Stimulated activated CD8-positive, alpha-beta memory T cell treated with anti-CD3 and anti-CD28 coated beads, Interleukin-7, amount 100 ng/mL, for 1 hour (primary cell): ENCODE results near the gene AMPD3.

Experiments used
- DNase-seq, 2 donors: peaks; one replicate each; pipeline ENCODE4 v3.0.0-alpha.2; 2020; ENCODE audit warnings: low read depth in 2 of 2

AMPD3 gene

DNA sequence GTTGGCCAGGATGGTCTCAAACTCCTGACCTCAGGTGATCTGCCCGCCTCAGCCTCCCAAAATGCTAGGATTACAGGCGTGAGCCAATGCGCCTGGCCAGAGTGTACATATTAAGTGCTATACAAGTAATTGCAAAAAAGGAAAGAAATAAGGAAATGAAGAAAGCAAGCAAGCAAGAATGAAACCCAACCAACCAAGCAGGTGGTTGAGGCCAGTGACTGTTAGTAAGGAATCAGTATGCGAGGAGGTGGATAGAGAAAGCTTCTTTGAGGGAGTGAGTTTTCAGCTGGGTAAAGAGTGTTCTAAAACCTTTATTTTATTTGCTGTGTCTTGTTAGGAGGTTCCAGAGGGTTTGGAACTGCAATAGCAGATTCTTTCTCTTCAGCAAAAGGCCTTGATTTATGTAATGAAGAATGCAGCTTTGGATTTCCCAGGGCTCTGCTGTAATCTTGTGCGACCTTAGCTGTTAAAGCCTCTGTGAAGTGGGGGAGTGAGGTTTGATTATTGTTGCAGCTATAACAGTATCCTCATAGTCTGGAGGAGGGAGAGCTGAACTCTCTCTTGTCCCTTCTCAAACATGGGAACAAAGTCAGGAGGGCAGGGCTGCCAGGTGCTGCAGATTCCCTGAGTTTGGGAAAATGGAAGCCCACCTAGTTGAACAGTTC, 5.7 kb downstream of the AMPD3 start:
- DNase-seq: no peak

DNA sequence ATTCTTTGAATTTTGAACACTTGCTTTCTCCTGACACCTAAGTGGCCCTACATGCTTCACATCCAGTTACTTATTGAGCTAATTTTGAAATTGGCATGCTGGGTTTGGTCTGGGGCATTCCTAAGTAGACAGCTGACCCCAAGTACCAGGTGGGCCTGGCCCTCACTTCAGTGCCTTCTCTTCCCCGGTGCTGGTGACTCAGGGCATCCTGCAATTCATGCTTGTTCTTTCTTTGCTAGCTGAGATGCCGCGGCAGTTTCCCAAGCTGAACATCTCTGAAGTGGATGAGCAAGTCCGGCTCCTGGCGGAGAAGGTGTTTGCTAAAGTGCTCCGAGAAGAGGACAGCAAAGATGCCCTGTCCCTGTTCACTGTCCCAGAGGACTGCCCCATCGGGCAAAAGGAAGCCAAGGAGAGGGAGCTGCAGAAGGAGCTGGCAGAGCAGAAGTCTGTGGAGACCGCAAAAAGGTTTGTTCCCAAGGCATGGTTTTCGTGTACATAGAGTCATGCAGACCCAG, 6.3 kb downstream of the AMPD3 start:
- DNase-seq: no peak

DNA sequence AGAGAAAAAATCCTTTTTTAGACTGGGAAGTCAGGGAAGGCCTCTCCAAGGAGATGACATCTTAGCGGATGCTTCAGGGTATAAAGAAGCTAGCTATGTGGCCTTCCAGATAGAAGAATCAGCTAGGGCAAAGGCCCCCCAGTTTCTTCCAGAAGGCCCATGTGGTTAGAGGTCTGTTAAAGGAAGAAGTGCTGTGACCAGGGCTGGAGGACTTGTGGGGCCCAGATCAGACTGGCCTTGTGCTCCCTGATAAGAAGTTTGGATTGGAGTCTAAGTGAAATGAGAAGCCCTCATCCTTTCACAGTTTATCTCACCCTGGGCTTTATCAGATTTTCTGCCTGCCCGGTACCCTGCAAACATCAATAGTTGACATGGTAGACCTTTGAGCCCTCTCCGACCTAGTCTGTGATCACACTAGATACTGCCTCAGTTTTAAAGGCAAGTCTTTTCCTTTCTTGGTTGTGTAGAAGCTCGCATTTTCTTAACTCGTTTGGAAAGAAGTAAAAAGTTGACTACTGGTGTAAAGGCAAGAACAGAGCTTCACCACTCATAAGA, 7.8 kb downstream of the AMPD3 start:
- no peak for DNase-seq

DNA sequence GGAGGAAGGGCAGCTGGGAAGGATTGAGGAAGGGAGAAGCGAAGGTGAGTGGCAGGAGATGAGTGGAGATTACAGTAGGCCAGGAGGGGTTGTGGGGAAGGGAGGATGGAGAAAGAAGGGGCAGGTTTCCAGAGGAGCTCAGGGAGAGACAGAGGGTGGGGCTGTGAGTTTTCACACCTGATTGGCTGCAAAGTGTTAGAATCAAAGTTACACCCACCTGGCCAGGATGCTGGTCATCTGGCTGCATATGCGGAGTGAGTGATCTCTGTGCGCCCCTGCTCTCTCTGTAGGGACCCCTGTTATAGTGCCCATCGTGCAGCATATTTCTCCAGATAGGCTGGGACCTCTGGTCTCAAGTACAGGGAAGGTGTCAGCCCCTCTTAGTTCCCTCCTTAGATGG, 18.3 kb downstream of the AMPD3 start:
- no peak for DNase-seq

DNA sequence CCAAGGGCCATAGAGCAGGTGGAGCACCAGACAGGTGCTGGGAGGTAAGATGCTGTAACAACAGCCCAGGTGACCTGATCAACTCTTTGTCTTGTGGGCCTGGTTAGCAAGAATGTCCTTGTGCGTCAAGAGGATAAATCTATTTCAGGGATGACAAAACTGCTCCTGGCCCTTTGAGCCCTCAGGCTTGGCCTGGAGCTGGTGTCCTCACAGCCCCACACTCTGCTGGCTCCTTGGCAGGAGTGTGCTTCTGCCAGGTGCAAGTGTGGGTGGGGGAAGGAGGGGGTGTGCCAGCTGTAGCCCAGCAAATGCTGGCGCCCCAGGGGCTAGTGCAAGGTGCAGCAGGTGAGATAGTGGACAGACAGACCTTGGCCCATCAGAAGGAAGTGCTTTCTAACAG, 19.5 kb downstream of the AMPD3 start:
- no peak for DNase-seq

DNA sequence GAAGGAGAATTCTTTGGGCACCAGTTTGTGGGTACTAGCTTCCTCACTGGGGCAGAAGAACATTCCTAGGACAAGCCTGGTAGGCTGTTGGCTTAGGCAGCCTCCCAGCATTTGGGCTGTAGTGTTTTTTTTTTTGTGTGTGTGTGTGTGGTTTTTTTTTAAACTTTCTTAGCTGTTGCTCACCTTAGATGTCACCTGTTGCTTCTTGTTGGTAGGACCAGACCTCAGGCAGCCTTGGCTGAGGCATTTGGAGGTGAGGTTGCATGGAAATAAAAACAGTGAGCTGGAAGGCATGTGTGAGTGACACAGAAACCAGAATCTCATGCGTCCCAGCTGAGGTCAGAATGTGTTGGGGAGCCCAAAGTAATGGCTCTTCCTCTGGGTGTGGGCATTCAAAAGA, 21.3 kb downstream of the AMPD3 start:
- DNase-seq: no peak

DNA sequence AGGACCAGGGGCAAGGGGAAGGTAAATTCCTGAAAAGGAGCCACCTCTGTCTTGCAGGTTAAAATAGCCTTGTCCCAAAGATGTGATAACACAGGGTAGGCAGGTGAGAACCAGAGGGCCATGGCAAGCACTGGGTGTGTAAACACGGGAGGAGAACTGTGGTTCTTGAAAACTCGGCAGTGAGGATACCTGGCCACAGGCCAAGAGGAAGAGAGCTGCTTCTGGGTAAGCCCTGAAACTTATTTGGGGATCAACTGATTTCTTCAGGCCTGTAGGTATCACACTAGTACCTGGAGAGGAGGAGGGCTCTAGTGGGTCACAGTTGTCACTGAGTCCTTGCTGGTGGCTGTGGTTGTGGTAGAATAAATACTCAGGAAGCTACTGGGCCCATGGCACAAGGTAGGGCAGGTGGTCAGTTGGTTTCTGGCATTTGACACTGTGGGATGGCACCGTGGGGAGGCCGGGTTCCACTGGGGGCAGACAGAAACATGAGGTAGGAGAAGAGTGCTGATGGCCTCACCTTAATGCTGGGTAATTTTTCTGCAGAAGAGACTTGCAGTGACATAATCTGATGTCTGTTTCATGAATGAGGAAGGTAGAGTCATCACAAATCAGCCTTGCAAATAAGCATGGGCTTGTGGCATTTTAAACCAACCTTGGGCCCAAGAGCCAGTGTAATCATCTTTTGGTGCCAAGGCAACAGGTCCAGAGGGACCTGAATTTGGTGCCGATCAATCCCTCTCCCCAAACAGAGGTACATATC, 22.0 kb downstream of the AMPD3 start:
- DNase-seq: no peak

DNA sequence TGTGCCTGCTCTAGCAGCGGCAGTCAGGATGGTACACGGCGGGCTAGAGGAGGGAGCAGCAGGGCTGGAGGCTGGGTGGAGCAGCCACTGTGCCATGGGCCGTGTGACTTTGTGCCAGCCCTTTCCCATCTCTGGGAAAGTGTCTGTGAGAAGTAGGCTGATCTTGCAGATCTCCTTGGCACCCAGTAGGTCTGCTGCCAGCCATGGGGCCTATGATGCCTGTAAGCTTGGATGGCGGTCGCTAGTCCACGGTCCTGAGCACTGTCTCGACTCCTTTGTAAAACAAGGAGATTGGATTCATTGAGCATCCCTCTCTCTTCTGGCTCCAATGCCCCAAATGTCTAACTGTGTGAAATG, 22.6 kb downstream of the AMPD3 start:
- no peak for DNase-seq

DNA sequence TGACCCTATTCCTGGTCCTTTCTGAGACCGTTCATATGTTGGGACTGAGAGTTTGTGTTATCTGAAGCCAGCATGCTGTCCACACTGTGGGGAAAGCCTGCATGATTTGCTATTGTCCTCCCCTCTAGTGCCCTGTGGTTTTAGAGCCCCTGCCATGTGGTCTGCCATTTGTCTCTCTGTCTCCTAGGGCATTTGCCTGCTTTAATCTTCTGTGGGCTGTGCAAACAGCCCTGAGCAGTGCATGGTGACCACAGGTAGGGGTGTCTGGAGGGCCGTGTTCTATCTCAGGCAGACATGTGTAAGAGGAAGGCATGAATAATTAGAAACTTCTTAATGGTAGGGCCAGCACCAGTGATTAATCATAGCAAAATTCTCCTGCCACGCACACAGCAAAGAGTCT, 23.0 kb downstream of the AMPD3 start:
- no peak for DNase-seq

DNA sequence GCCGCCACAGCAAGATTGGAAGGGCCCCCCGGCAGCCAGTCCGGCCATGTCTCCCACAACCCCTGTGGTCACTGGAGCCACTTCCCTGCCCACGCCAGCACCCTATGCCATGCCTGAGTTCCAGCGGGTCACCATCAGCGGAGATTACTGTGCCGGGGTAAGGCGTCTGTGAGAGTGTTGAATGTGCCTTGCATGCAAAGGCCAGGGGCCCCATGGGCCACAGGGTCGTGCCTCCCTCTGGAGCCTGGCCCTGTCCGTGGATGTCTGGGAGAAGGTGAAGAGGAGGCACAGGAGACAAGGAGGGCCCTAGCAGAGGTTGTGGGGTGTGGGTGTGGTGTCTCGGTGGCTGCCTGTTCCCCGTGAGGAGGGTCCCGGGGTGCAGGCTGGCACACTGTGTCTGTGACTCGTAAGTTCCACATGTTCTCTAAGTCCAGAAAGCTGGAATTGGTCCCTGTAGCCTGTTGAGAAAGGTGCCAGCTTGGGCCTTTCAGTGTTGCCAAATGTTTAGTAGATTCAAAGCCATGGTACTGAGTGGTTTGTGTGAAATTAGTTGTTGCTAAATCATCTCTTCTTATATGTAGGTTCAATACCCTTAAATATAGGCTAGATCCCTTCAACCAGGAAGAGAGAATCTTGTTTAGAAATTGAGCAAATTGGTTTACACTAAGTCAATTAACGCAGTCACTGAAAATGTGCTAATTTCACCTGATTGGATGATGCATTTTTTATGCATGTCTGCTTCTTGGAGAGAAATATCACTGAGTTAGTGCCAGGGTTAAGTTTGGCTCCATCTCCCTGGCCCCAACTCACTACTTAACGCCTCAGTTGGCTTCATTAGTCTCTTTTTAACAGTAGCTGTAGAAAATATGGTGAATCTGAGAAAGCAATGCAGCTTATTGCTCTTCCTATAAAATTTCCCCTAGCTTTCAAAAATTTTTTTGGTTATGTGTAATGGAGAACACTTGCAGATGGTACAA, 23.8 kb downstream of the AMPD3 start:
- DNase-seq: no peak

DNA sequence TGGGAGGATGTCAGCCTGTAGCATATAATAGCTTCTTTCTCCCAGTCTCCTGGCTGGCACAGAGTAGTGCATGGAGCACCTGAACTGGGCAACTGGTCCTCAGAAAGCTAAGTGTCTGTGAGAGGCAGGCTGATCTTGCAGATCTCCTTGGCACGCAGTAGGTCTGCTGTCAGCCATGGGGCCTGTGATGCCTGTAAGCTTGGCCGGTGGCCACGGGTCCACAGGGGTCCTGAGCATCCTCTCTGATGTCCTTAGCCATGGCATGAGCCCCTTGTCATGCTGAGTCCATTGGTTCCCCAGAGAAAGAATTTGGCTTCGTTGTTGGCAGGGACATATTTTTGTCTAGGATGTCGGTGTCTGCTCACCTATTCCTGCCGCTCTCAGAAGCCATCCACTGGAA, 25.0 kb downstream of the AMPD3 start:
- DNase-seq: no peak

DNA sequence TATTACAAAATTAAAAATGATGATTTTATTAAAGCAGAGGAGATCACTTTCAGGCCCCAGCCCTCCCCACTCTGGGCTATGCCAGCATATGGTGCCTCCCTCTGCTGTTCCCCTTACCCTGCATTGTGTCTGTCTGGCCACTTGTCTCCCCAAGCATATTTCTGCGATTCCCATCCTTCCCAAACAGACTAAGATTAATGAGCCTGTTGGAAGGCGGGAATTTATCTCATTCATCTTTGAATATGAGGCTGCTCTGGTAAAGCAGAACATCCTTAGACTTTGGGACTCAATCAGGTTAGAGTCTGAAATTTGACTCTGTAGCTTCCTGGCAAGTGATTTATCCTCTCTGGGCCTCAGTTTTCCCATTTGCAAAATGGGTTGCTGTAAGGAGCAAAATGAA, 25.7 kb downstream of the AMPD3 start:
- no peak for DNase-seq

DNA sequence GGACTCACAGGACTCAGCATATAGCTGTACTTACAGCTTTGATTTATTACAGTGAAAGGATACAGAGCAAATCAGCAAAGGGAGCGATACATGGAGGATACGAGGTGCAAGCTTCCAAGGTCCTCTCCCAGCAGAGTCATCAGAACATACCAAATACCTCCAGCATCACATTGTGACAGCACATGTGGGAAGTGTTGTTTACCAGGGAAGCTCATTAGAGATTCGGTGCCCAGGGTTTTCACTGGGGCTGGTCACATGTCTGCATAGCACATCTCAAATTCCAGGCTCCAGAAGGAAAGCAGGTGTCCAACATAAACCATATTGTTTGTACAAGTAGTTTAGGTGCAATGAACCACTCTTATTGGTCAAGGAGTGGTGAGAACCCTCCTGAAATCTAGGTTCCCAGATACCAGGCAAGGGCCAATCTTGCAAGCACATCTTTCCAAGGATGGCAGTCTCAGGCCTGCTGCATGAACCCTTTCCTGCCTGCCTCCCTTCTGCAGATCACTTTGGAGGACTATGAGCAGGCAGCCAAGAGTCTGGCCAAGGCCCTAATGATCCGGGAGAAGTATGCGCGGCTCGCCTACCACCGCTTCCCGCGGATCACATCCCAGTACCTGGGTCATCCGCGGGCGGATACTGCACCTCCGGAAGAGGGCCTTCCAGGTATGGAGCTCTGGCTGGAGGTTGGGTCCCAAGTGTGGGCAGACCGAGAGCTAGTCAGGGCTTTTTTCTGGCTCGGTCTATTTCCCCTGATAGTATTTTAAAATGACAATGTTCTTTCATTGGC, 26.7 kb downstream of the AMPD3 start:
- no peak for DNase-seq

DNA sequence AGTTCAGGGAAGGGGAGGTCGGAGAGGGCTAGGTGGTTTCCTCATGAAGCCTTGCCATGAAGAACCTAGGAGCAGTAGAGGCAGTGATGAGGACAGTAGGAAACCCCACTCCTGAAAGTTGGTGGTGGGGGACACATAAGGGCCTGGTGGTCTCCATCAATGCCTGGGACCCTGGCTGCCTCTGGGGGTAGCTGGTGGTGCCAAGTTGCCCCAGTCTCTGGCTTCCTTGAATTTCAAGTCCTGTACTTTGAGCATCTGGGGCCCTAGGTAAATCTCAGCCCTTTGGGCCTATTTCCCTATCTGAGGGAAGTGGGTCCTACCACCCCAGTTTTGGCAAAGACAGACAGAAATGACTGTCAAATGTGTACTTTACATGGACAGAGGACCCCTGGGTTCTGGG, 28.1 kb downstream of the AMPD3 start:
- DNase-seq: no peak

DNA sequence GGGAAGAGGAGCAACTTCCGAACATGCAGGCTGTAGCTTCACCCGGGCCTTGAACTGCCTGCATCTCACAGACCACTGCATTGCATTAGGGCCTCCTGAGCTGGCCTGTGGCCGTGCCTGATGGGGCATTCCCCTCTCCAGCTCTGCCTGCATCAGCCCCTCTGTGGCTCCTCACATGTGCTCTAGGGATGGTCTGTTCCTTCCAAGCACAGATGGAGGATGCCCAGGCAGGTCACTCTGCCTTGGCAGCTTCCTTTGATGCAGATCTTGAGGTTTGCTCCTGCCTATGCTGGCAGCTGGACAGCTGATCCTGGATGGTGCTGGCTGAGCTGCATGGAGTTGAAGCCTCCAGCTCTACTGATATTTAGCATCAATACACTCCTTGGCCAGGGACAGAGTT, 28.5 kb downstream of the AMPD3 start:
- no peak for DNase-seq

DNA sequence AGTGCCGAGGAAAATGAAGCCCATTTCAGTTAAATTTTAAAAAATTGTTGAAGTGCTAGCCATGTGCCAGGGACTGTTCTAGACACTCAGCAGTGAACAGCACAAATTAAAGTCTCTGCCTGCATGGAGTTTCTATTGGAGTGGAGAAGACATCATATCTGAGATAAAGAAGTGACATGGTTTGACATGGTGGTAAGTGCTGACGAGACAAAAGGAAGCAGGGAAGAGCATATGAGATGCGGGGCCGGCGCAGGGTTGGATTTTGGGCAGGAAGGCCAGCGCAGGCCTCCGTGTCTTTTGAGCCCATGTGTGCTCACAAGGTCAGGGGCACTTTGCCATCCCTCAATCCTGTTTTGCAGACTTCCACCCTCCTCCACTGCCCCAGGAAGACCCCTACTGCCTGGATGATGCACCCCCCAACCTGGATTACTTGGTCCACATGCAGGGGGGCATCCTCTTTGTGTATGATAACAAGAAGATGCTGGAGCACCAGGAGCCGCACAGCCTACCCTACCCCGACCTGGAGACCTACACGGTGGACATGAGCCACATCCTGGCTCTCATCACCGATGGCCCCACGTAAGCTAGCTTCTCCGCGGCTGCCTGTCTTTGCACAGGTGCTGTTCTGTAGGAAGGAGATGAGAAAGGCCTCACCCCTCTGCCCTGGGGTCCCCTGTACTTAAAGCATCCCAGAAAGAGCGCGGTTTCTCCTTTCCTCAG, 29.6 kb downstream of the AMPD3 start:
- no peak for DNase-seq

DNA sequence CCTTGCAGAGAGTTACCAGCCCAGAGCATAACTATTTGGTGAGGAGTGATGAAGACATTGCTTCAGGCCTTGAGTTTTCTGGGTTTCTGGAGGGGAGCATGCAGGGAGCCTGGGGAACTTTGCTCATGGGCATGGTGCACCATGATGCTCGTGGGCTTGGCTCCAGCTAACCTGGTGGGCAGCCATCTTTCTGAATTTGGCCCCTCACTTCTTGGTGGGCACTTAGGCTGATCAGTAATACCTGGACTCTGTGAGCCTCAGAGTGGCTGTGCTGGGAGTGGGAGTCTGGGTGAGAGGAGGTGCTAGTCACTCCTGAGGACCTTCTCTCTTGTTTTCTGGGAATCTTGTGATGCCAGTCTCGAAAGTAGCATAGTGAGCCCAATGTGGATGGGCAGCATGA, 30.6 kb downstream of the AMPD3 start:
- DNase-seq: no peak

DNA sequence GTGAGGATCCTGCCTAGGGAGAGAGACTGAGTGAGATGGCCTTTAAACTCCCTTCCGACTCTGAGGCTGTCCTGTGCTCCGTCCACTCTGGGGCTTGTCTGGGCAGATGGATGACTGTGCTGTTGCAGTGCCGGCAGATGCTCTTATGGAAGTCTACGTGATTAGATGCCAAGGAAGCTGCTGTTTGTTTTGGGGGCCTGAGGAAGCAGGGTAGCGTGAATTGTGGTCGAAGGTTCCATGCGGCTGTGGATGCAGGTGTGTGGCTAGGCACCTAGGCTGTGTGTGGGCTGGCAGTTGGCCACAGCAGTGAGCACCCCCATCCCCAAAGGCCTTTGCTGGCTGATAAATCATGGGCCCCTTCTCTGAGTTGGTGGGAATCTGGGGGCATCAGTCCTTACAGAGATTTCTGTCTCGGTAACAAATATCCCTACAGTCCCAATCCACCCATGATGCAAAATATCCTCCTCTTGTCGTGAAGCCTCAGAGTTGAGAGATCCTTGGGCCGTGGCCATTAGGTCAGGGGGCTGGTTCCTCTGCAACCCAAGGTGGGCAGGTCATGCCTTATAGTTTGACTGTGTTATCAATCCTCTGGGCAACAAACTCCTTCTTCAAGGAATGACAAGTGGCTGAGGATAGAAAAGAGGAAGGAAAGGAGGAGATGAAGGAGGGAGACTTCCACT, 31.2 kb downstream of the AMPD3 start:
- no peak for DNase-seq

DNA sequence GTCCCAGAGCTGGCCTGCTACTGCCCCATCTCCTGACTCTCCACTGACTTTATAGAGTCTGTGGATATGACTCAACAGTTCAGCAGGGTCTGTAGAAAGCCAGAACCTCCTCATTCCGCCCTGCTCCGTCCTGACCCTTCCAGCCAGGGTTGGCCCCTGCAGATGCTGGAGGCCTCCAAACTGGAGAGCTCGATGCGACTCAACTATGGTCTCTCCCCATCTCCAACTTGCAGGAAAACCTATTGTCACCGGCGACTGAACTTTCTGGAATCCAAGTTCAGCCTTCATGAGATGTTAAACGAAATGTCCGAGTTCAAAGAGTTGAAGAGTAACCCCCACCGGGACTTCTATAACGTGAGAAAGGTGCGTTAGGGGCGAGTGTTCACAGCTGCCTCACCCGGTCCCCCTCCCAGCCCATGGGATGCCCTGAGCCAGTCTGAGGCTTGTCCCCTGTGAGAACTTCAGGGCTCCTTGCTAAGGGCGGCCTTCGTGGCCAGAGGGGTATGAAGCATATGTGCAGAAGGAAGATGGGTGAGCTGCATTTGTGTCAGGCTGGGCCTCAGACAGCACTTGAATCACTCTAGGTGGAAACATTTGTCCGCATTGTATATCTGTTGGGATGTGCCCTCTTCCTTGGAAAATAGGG, 32.1 kb downstream of the AMPD3 start:
- DNase-seq: no peak
